K562 (cell line): Measurements from ENCODE around the gene PYGM. TPM values are rescaled to one million over a fixed set of nuclear protein-coding genes. Genes with fewer than 3 reads are reported as not detected.
A peak's percentile ranks its signal among the peaks of the same experiment; 100 is the strongest.

ENCODE experiments used
- ATAC-seq: fragments of 200-7000 bp; cut with Tn5 transposase; 3 replicates; pipeline ENCODE4 v1.9.1; 2020; ENCODE audit warnings: moderate library complexity
- BruUV-seq: library from RNA; stranded (reverse); fragments of 400-500 nt; replicated peaks from 2 replicates; lab custom pipeline; 2021; lab: Mats Ljungman, UMichigan
- CTCF ChIA-PET: fragments of 300-600 bp; formaldehyde crosslinking; extraction: SDS; loops from one replicate; lab custom pipeline; 2021; ENCODE audit warnings: low intra/inter-chr PET ratio; lab: Yijun Ruan, JAX
- POLR2A ChIA-PET: fragments of 300-600, 350-650 bp; sonication (Branson Sonifier 250); formaldehyde crosslinking; extraction: SDS; loops from one replicate; lab custom pipeline; 2021; ENCODE audit warnings: antibody characterized with exemption, inconsistent platforms; lab: Yijun Ruan, JAX
- DNase-seq, 4 experiments: peaks; one replicate each; pipeline versions ENCODE4 v3.0.0 to v3.0.0-alpha.2; 2011 to 2018; ENCODE audit warnings: low spot score in 3 of 4, mixed read lengths in 3 of 4; ENCODE audit errors: extremely low read depth in 1 of 4
- FAIRE-seq: peaks from 2 replicates; lab custom pipeline; 2011; peaks lifted over from hg19 to GRCh38; lab: Jason Lieb, UNC
- H2AFZ ChIP-seq: 2 replicates; pipeline ENCODE4 v1.6.0; 2011; ENCODE audit warnings: low read depth, low read length, control low read depth, inconsistent platforms
- H3K27ac ChIP-seq: fragments of 200-600 bp; 3 replicates; pipeline ENCODE4 v1.8.0; 2011; ENCODE audit warnings: low read depth, mild to moderate bottlenecking, control low read depth, inconsistent platforms, low read length, moderate library complexity, mixed read lengths; ENCODE audit errors: extremely low read depth
- H3K27me3 ChIP-seq, 2 experiments: fragments of 300-600 bp in 1 of 2; 2 replicates in 1 of 2; 3 replicates in 1 of 2; pipeline versions ENCODE4 v1.6.0 to v1.8.0; 2011; ENCODE audit warnings: inconsistent platforms in 2 of 2, low read length in 2 of 2, mild to moderate bottlenecking in 1 of 2, mixed read lengths in 1 of 2, moderate library complexity in 1 of 2; ENCODE audit not compliant: control insufficient read depth in 2 of 2, insufficient read depth in 2 of 2
- H3K36me3 ChIP-seq: fragments of 300-600 bp; 3 replicates; pipeline ENCODE4 v1.8.0; 2011; ENCODE audit warnings: mild to moderate bottlenecking, low read length, inconsistent platforms; ENCODE audit not compliant: control insufficient read depth, insufficient read depth
- H3K4me1 ChIP-seq, 2 experiments: fragments of 200-600 bp in 1 of 2; replicated peaks in 1 of 2; 2 replicates in 1 of 2; 3 replicates in 1 of 2; pipeline versions ENCODE4 v1.5.1 to v1.8.0; 2011; ENCODE audit warnings: inconsistent platforms in 2 of 2, low read length in 2 of 2, mild to moderate bottlenecking in 1 of 2, mixed read lengths in 1 of 2, moderate library complexity in 1 of 2; ENCODE audit not compliant: control insufficient read depth in 2 of 2, insufficient read depth in 2 of 2
- H3K4me2 ChIP-seq: 2 replicates; pipeline ENCODE4 v1.6.1; 2011; ENCODE audit warnings: low read length, control low read depth, inconsistent platforms, mixed read lengths; ENCODE audit not compliant: insufficient read depth
- H3K4me3 ChIP-seq: fragments of 200-600 bp; sonication (generic), shearing (Covaris generic); 2 replicates; pipeline ENCODE4 v1.5.1; 2016; ENCODE audit warnings: control low read depth, inconsistent platforms
- H3K79me2 ChIP-seq: fragments of 200-600 bp; 3 replicates; pipeline ENCODE4 v1.8.0; 2011; ENCODE audit warnings: low read length, inconsistent platforms; ENCODE audit not compliant: control insufficient read depth, insufficient read depth
- H3K9ac ChIP-seq, 2 experiments: 2 replicates each; pipeline versions ENCODE4 v1.6.0 to v1.6.1; 2011; ENCODE audit warnings: low read depth in 2 of 2, low read length in 2 of 2, control low read depth in 1 of 2, inconsistent platforms in 1 of 2, mild to moderate bottlenecking in 1 of 2, mixed read lengths in 1 of 2; ENCODE audit not compliant: insufficient read depth in 1 of 2
- H3K9me1 ChIP-seq: one replicate; pipeline ENCODE4 v1.6.0; 2011; ENCODE audit warnings: inconsistent platforms, mild to moderate bottlenecking, low read length, moderate library complexity; ENCODE audit not compliant: control insufficient read depth, insufficient read depth
- H3K9me3 ChIP-seq: replicated peaks from 2 replicates; pipeline ENCODE4 v1.5.1; 2011; ENCODE audit warnings: low read depth, low read length, inconsistent platforms; ENCODE audit not compliant: control insufficient read depth, insufficient read depth
- H4K20me1 ChIP-seq: replicated peaks from 2 replicates; pipeline ENCODE4 v1.6.1; 2011; ENCODE audit warnings: low read length, inconsistent platforms, mixed read lengths; ENCODE audit not compliant: control insufficient read depth, insufficient read depth
- ATF1 ChIP-seq, 2 experiments: fragments of 450-650 bp in 1 of 2; IDR thresholded peaks; 2 replicates each; pipeline ENCODE4 v1.6.1; 2016; ENCODE audit warnings: missing compliant biosample characterization in 1 of 2, missing genetic modification characterization in 1 of 2
- EHMT2 ChIP-seq: fragments of 450-650 bp; IDR thresholded peaks from 2 replicates; pipeline ENCODE4 v1.6.1; 2018; ENCODE audit warnings: antibody characterized with exemption
- HMGN3 ChIP-seq: IDR thresholded peaks from 2 replicates; pipeline ENCODE4 v1.6.1; 2011; ENCODE audit warnings: borderline replicate concordance, low read depth, mild to moderate bottlenecking, mixed read lengths, low read length; ENCODE audit not compliant: insufficient read length; ENCODE audit errors: extremely low read depth
- MTA3 ChIP-seq: fragments of 450-650 bp; formaldehyde crosslinking; IDR thresholded peaks from 2 replicates; pipeline ENCODE4 v1.6.1; 2017; ENCODE audit warnings: mild to moderate bottlenecking, borderline replicate concordance
- RBFOX2 ChIP-seq: fragments of 200-400 bp; formaldehyde crosslinking; IDR thresholded peaks from 2 replicates; pipeline ENCODE4 v1.6.1; 2017; ENCODE audit warnings: low read depth, mild to moderate bottlenecking, low read length, moderate library complexity
- SMARCE1 ChIP-seq: fragments of 450-650 bp; IDR thresholded peaks from 2 replicates; pipeline ENCODE4 v1.7.1; 2016; ENCODE audit warnings: mild to moderate bottlenecking
- SP1 ChIP-seq: sonication (generic); formaldehyde crosslinking; IDR thresholded peaks from 2 replicates; pipeline ENCODE4 v1.8.1; 2022; ENCODE audit warnings: mild to moderate bottlenecking, missing genetic modification reagents
- TAL1 ChIP-seq: fragments of 450-650 bp; IDR thresholded peaks from 2 replicates; pipeline ENCODE4 v1.6.1; 2016; ENCODE audit warnings: mild to moderate bottlenecking
- THRB ChIP-seq: fragments of 450-650 bp; formaldehyde crosslinking; conservative IDR thresholded peaks from 2 replicates; pipeline ENCODE4 v1.4.0; 2022; ENCODE audit warnings: mild to moderate bottlenecking, missing genetic modification characterization
- ZBTB5 ChIP-seq: fragments of 450-650 bp; IDR thresholded peaks from 2 replicates; pipeline ENCODE4 v1.6.1; 2017; ENCODE audit warnings: antibody characterized with exemption
- ZFP1 ChIP-seq: fragments of 450-650 bp; formaldehyde crosslinking; IDR thresholded peaks from 2 replicates; pipeline ENCODE4 v1.4.0; 2020; ENCODE audit warnings: mild to moderate bottlenecking, mixed read lengths
- ZFX ChIP-seq: sonication (generic); formaldehyde crosslinking; IDR thresholded peaks from 2 replicates; pipeline ENCODE4 v1.8.0; 2022; ENCODE audit warnings: mild to moderate bottlenecking, missing genetic modification reagents, moderate library complexity
- ZNF445 ChIP-seq: fragments of 250-450 bp; sonication (Bioruptor Pico); IDR thresholded peaks from 2 replicates; pipeline ENCODE4 v1.4.0; 2020; ENCODE audit warnings: low read depth, mild to moderate bottlenecking, moderate library complexity
- WGBS: fragments of 100-300 bp; shearing (Covaris generic); methylation state at CpG from one replicate; pipeline ENCODE4 v1.1.6; 2016; ENCODE audit warnings: low coverage, mixed read lengths; ENCODE audit not compliant: insufficient coverage; ENCODE audit errors: missing lambda C conversion rate; 5-methylcytosine and 5-hydroxymethylcytosine counted together
- in situ Hi-C: fragments of 300-500 bp; cut with MboI; formaldehyde crosslinking; loops from 4 replicates; pipeline ENCODE4 v1.15.0; 2018; ENCODE audit warnings: inconsistent platforms, mixed read lengths
- intact Hi-C: fragments of 100-400 bp; cut with micrococcal nuclease; formaldehyde crosslinking; loops from 2 replicates; pipeline ENCODE4 v1.14.2; 2022
- polyA plus RNA-seq, 8 experiments: library from polyadenylated mRNA; depleted of rRNA in 4 of 8; stranded (reverse) in 5 of 8; unstranded in 3 of 8; fragments of >200 nt; fragmentation: Nextera tagmentation in 2 of 8; fragmentation: Illumina TruSeq in 1 of 8; extraction: Ambion mirVana in 2 of 8; extraction: Trizol in 1 of 8; gene quantifications; 2 replicates each; pipeline versions ENCODE4 v1.2.1 to v1.2.3, GENCODE V29; 2011 to 2014; ENCODE audit warnings: inconsistent platforms in 1 of 8, missing spikeins in 1 of 8
- total RNA-seq, 7 experiments: library from RNA; depleted of rRNA in 6 of 7; stranded (reverse); fragments of >200 nt in 6 of 7; fragmentation: Illumina TruSeq in 2 of 7; extraction: Trizol in 2 of 7; gene quantifications; 2 replicates each; pipeline versions ENCODE4 v1.2.1 to v1.2.3, GENCODE V29; 2011 to 2021; ENCODE audit warnings: low replicate concordance in 1 of 7

PYGM gene
- total and polyA plus RNA-seq, 9 of the 15 experiments (the other 6 are each of a cell fraction or from before 2014, with no cell fraction given) = 0.07 to 1.5 (median 0.68) TPM

GRCh38 chr11:64772303-64773018 lies 12.7 kb upstream of the PYGM start:
- DNase-seq (no peak), FAIRE-seq (no peak), ATAC-seq (no peak)
- ChIA-PET POLR2A (interaction anchor here (0.7 to 10.8 kb wide), 2 partner anchors 9 to 73 kb away, joined by 3 to 168 read pairs; partner anchors contain the start of gene PYGM), CTCF (no interaction called here)
- H3K9me3 ChIP-seq = no peaks in the 10 kb centered on the region
- TF ChIP-seq RBFOX2 (0 out of 2 replicates have a peak, but pooled peaks have one; percentile 8), TAL1 (no peak), HMGN3 (no peak), ATF1 (CRISPR knock-in tag; IDR thresholded peaks at IDR 0.05) (no peak), ATF1 (tag; IDR thresholded peaks at IDR 0.05) (no peak)
- H3K4me1 ChIP-seq = peaks cover 5 to 8% of the 10 kb centered on the region in 2 experiments; a peak in 3 of 5 replicates
- H3K36me3 ChIP-seq = peaks cover 99% of the 10 kb centered on the region
- BruUV-seq = no TSS peak
- 92% methylated on average over 3 of the region's 3 CpGs for WGBS
- no peak overlapping the region for H2AFZ ChIP-seq
- H4K20me1 ChIP-seq = peaks cover 67% of the 10 kb centered on the region
- in situ Hi-C loops = no loop called here
- H3K79me2 ChIP-seq = peaks cover 95% of the 10 kb centered on the region
- no peak overlapping the region for H3K27ac ChIP-seq
- no peak overlapping the region for H3K4me3 ChIP-seq
- H3K9ac ChIP-seq = no peak overlapping the region
- H3K27me3 ChIP-seq = no peaks in the 10 kb centered on the region
- peaks cover 13% of the 10 kb centered on the region for H3K9me1 ChIP-seq
- no peak overlapping the region for H3K4me2 ChIP-seq
- intact Hi-C loops = no loop called here

GRCh38 chr11:64771861-64772260 lies 12.1 kb upstream of the PYGM start:
- peaks cover 5 to 6% of the 10 kb centered on the region in 2 experiments; a peak in 3 of 5 replicates for H3K4me1 ChIP-seq
- no peaks in the 10 kb centered on the region for H3K9me3 ChIP-seq
- no peak overlapping the region for H3K4me2 ChIP-seq
- no TSS peak for BruUV-seq
- ChIA-PET CTCF (no interaction called here), POLR2A (interaction anchor here (10.8 kb wide), 1 partner anchor 9 kb away, joined by 168 read pairs; the partner anchor contains the start of gene PYGM)
- H3K36me3 ChIP-seq = peaks cover 99% of the 10 kb centered on the region
- ATAC-seq (no peak), DNase-seq (no peak), FAIRE-seq (no peak)
- no peak for TF ChIP-seq ZBTB5
- no peak for TF ChIP-seq SMARCE1
- no peak for TF ChIP-seq ZNF445
- TF ChIP-seq ZFX = no peak
- no peak for TF ChIP-seq EHMT2
- TF ChIP-seq THRB (CRISPR knock-in tag) = no peak
- no peak for TF ChIP-seq MTA3
- 0 out of 2 replicates have a peak, but pooled peaks have one; percentile 27 for TF ChIP-seq SP1
- no peak for TF ChIP-seq ZFP1 (CRISPR knock-in tag)
- H3K27me3 ChIP-seq = no peaks in the 10 kb centered on the region
- in situ Hi-C loops = no loop called here
- peaks cover 95% of the 10 kb centered on the region for H3K79me2 ChIP-seq
- 93% methylated on average over 2 of the region's 2 CpGs for WGBS
- no peak overlapping the region for H3K4me3 ChIP-seq
- intact Hi-C loops = no loop called here
- peaks cover 12% of the 10 kb centered on the region for H3K9me1 ChIP-seq
- H3K9ac ChIP-seq = no peak overlapping the region
- peaks cover 66% of the 10 kb centered on the region for H4K20me1 ChIP-seq
- H2AFZ ChIP-seq = no peak overlapping the region
- H3K27ac ChIP-seq = no peak overlapping the region
